ENCODE results near the gene SFXN5. TPM values are rescaled to one million over a fixed set of nuclear protein-coding genes. Genes with fewer than 3 reads are reported as not detected.

The SFXN5 gene
- total and polyA plus RNA-seq, 2 of the 4 experiments (the other 2 are of a cell fraction) = 8.6 to 17.0 TPM

GRCh38 chr2:72993933-72994280 is 77.6 kb downstream of the SFXN5 start (continued):
- TF ChIP-seq SMC3 (IDR thresholded peaks at IDR 0.05; ENCODE audit: low read depth, low read length) (no peak), CEBPB (IDR thresholded peaks at IDR 0.05; ENCODE audit: low read depth, low read length) (no peak)

GRCh38 chr2:72993147-72993932 is 78.2 kb downstream of the SFXN5 start:
- CTCF ChIA-PET = interaction anchor here (0.6 to 1.5 kb wide), 3 partner anchors 98 to 186 kb away, joined by 3 to 5 read pairs (median 4); no protein-coding TSS in a partner anchor

More at GRCh38 chr2:72993147-72993932, 78.2 kb downstream of the SFXN5 start:
- H3K4me2 ChIP-seq (ENCODE audit: low read depth, low read length) = no peak overlapping the region
- 0 out of 2 replicates have a peak overlapping the region, but pooled peaks have one; percentile 4 for H2AK5ac ChIP-seq (ENCODE audit: low read depth, low read length)
- POLR2A ChIA-PET (ENCODE audit: unreplicated experiment) = no interaction called here
- no peak overlapping the region for H3K56ac ChIP-seq (ENCODE audit: extremely low read depth, insufficient read depth, low read length)
- peak; percentile 13 for DNase-seq
- BruUV-seq (replicated peaks) = no TSS peak
- H3K4me1 ChIP-seq (ENCODE audit: control insufficient read depth, insufficient read depth, low read length) = no peaks in the 10 kb centered on the region
- H3K14ac ChIP-seq (replicated peaks; ENCODE audit: low read depth, low read length) = no peak overlapping the region
- no peak overlapping the region for H4K8ac ChIP-seq (ENCODE audit: low read depth in 2 of 2, low read length in 2 of 2)
- H2BK5ac ChIP-seq (ENCODE audit: low read depth, low read length, poor library complexity, severe bottlenecking) = no peak overlapping the region
- H3K18ac ChIP-seq (ENCODE audit: low read depth, low read length) = no peak overlapping the region
- WGBS, 2 experiments (ENCODE audit: extremely low coverage in 2 of 2, insufficient read length in 1 of 2) = 24% methylated on average over 2 of the region's 5 CpGs; no CpG with 5 or more reads in 1 of the 2 experiments
- H3K36me3 ChIP-seq (ENCODE audit: control insufficient read depth, insufficient read depth, low read length) = peaks cover under 1% of the 10 kb centered on the region; the same call in 1 of the 2 replicates
- no peak overlapping the region for H2BK20ac ChIP-seq (ENCODE audit: low read depth, low read length)
- no peak overlapping the region for H3K9ac ChIP-seq (ENCODE audit: low read depth, low read length)
- no peaks in the 10 kb centered on the region for H3K9me3 ChIP-seq (ENCODE audit: control insufficient read depth, insufficient read depth, low read length)
- H2AFZ ChIP-seq (replicated peaks; ENCODE audit: low read length, poor library complexity) = no peak overlapping the region
- H4K5ac ChIP-seq (ENCODE audit: low read depth, low read length) = no peak overlapping the region
- H3K79me1 ChIP-seq (ENCODE audit: low read depth in 1 of 2, low read length in 2 of 2) = no peaks in the 10 kb centered on the region
- intact Hi-C loops (cut with micrococcal nuclease) (loop anchor here (1.0 to 5.0 kb wide), 4 partner anchors 78 to 184 kb away; partner anchors contain the start of gene SFXN5), dilution Hi-C loops (cut with HindIII; ENCODE audit: low sequenced_read_pairs, unreplicated experiment) (no loop called here), in situ Hi-C loops (cut with MboI; ENCODE audit: low sequenced_read_pairs) (no loop called here)
- H4K91ac ChIP-seq (ENCODE audit: insufficient read depth, low read depth, low read length) = no peak overlapping the region
- H2AK9ac ChIP-seq (replicated peaks; ENCODE audit: low read depth, low read length, poor library complexity) = peak overlapping the region; percentile 71
- no peak overlapping the region for H3K23ac ChIP-seq (ENCODE audit: low read depth, low read length)
- peak; percentile 61 for TF ChIP-seq RAD21 (IDR thresholded peaks at IDR 0.05; ENCODE audit: low read length)
- no peak for TF ChIP-seq MAZ (IDR thresholded peaks at IDR 0.05; ENCODE audit: borderline replicate concordance, low read depth, low read length)
- TF ChIP-seq CTCF (conservative IDR thresholded peaks at IDR 0.05; ENCODE audit: low read depth, low read length) = peak; percentile 62
- peak; percentile 77 for TF ChIP-seq SMC3 (IDR thresholded peaks at IDR 0.05; ENCODE audit: low read depth, low read length)
- TF ChIP-seq USF2 (IDR thresholded peaks at IDR 0.05; ENCODE audit: low read depth, low read length) = no peak
- no peak overlapping the region for H2BK120ac ChIP-seq (ENCODE audit: low read depth, low read length)
- no peak overlapping the region; the same call in 1 of the 2 replicates for H3K4ac ChIP-seq (ENCODE audit: low read depth, low read length)
- no peak overlapping the region for H2BK15ac ChIP-seq (ENCODE audit: low read depth, low read length)
- no peak overlapping the region for H3K27ac ChIP-seq (ENCODE audit: insufficient read depth, low read length)
- H3K27me3 ChIP-seq (ENCODE audit: control insufficient read depth, insufficient read depth, low read length) = no peaks in the 10 kb centered on the region
- H4K20me1 ChIP-seq (ENCODE audit: insufficient read depth, low read length) = no peaks in the 10 kb centered on the region; the same call in 1 of the 2 replicates
- H3K9me1 ChIP-seq (ENCODE audit: insufficient read depth, low read length) = 0 out of 2 replicates have a peak, but pooled peaks cover 2% of the 10 kb centered on the region
- peak; percentile 74 for ATAC-seq (ENCODE audit: low read depth)
- no peak overlapping the region for H3K4me3 ChIP-seq (ENCODE audit: insufficient read depth, low read depth, low read length)

All from IMR-90 (cell line).